ENCODE results near the gene CGNL1. TPM values are rescaled to one million over a fixed set of nuclear protein-coding genes. Genes with fewer than 3 reads are reported as not detected.

CGNL1 gene
- total RNA-seq, 1 experiment from 2014 or later = 34.6 TPM

- Mint-ChIP-seq H3K36me3 (ENCODE audit: insufficient read depth in 1 of 3, low read depth in 3 of 3) (peaks cover 5 to 22% (median 7%) of the 10 kb centered on the region in 3 experiments; a peak in 6 of 7 replicates), H3K27me3 (ENCODE audit: low read depth) (no peaks in the 10 kb centered on the region; the same call in 1 of the 2 replicates), H3K4me1 (peaks cover 34 to 40% of the 10 kb centered on the region in 2 experiments), H3K27ac (peak overlapping the region in 1 of 3 experiments; percentile 44; a peak in 1 of 7 replicates), H3K4me3 (no peak overlapping the region), H3K9me3 (no peaks in the 10 kb centered on the region)
- peaks cover 5% of the 10 kb centered on the region for H3K23me2 ChIP-seq (ENCODE audit: insufficient read length, low read depth, low read length, poor library complexity, severe bottlenecking)
- no peak for DNase-seq
- H2BK15ac ChIP-seq (ENCODE audit: low read depth, low read length) = no peak overlapping the region
- H4K20me1 ChIP-seq (ENCODE audit: control insufficient read depth, insufficient read depth, insufficient read length) = no peaks in the 10 kb centered on the region
- peaks cover 9% of the 10 kb centered on the region; the same call in 1 of the 2 replicates for H3K4me1 ChIP-seq (ENCODE audit: insufficient read depth, low read length)
- no peak overlapping the region for H2BK120ac ChIP-seq (ENCODE audit: low read depth, low read length, poor library complexity, severe bottlenecking)
- no peak overlapping the region for H3K27ac ChIP-seq (ENCODE audit: insufficient read length, low read depth, low read length)
- H3K27me3 ChIP-seq (ENCODE audit: insufficient read depth, low read length) = no peaks in the 10 kb centered on the region
- H2AFZ ChIP-seq (ENCODE audit: low read length) = no peak overlapping the region
- H2BK20ac ChIP-seq (ENCODE audit: low read depth, low read length, poor library complexity, severe bottlenecking) = no peak overlapping the region
- no peak overlapping the region for H3K18ac ChIP-seq (ENCODE audit: insufficient read length, low read depth, low read length)
- H3K9ac ChIP-seq (ENCODE audit: extremely low read depth, insufficient read length, low read length) = no peak overlapping the region
- WGBS (ENCODE audit: extremely low coverage, insufficient read length, low lambda C conversion rate) = no CpG with 5 or more reads among the region's 2 CpGs
- H2AK5ac ChIP-seq (ENCODE audit: insufficient read length, low read length) = no peak overlapping the region
- H4K8ac ChIP-seq (replicated peaks; ENCODE audit: insufficient read length, low read depth, low read length) = no peak overlapping the region
- no peak overlapping the region for H2BK5ac ChIP-seq (ENCODE audit: insufficient read length, low read length)
- no peak overlapping the region for H3K14ac ChIP-seq (ENCODE audit: insufficient read depth, low read length)
- no peak overlapping the region for H3K56ac ChIP-seq (ENCODE audit: insufficient read length, low read depth, low read length)
- H3K23ac ChIP-seq (ENCODE audit: insufficient read length, low read depth, low read length) = no peak overlapping the region
- H2BK12ac ChIP-seq (ENCODE audit: insufficient read length, low read depth, low read length) = no peak overlapping the region
- H4K91ac ChIP-seq (ENCODE audit: insufficient read length, low read depth, low read length) = no peak overlapping the region
- no peak for TF ChIP-seq CTCF (conservative IDR thresholded peaks at IDR 0.05)
- no peaks in the 10 kb centered on the region for H3K9me3 ChIP-seq (ENCODE audit: control insufficient read depth, low read depth, low read length)
- H3K79me2 ChIP-seq (ENCODE audit: insufficient read depth, low read length) = peaks cover 25% of the 10 kb centered on the region; the same call in 1 of the 2 replicates
- no peak overlapping the region for H3K4ac ChIP-seq (ENCODE audit: low read depth, low read length)
- H4K5ac ChIP-seq (ENCODE audit: insufficient read length, low read depth, low read length) = no peak overlapping the region
- no peaks in the 10 kb centered on the region for H3K79me1 ChIP-seq (ENCODE audit: insufficient read depth, low read depth, low read length, poor library complexity, severe bottlenecking)
- H3K4me2 ChIP-seq (ENCODE audit: insufficient read depth, insufficient read length, low read length) = no peak overlapping the region
- no peak overlapping the region for H3T11ph ChIP-seq (ENCODE audit: low read length)
Observed at GRCh38 chr15:57393061-57393460, 16.8 kb downstream of the CGNL1 start.
